ENCODE results near the gene OR1I1. TPM values are rescaled to one million over a fixed set of nuclear protein-coding genes. Genes with fewer than 3 reads are reported as not detected.
"Not testable (repeated sequence)": the region's sequence is repeated elsewhere in the genome, so short reads cannot be mapped to it uniquely, and the experiment has no call there.

Gene OR1I1
- total and polyA plus RNA-seq, 9 donors = 0.04 to 0.19 (median 0.05) TPM; not detected in 5

DNA sequence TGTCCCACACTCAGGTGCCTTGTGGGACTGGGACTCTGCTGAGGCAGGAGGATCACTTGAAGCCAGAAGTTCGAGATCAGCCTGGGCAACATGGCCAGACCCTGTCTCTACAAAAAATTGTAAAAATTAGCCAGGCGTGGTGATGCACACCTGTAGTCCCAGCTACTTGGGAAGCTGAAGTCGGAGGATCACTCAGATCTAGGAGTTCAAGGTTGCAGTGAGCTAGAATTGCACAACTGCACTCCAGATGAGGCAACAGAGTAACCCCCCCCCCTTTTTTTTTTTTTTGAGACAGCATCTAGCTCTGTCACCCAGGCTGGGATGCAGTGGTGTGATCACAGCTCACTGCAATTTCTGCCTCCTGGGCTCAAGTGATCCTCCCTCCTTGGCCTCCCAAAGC is 14.2 kb downstream of the OR1I1 start:
- 79% methylated on average over 3 of the region's 3 CpGs for WGBS (ENCODE audit: insufficient coverage)
- Histone ChIP-seq H3K27ac (ENCODE audit: low read length) (no peak overlapping the region), H3K36me3 (ENCODE audit: control insufficient read depth, insufficient read depth, low read length) (no peaks in the 10 kb centered on the region), H3K4me3 (ENCODE audit: low read length) (no peak overlapping the region), H3K27me3 (ENCODE audit: control insufficient read depth, insufficient read depth, low read length) (no peaks in the 10 kb centered on the region), H3K9me3 (replicated peaks; ENCODE audit: control insufficient read depth, low read depth, low read length) (no peaks in the 10 kb centered on the region), H3K4me1 (ENCODE audit: control insufficient read depth, insufficient read depth, low read length) (peaks cover 5% of the 10 kb centered on the region)
- no peak for DNase-seq

- DNase-seq; H3K27ac ChIP-seq (ENCODE audit: low read length); H3K9me3 ChIP-seq (replicated peaks; ENCODE audit: control insufficient read depth, low read depth, low read length); H3K27me3 ChIP-seq (ENCODE audit: control insufficient read depth, insufficient read depth, low read length); H3K4me1 ChIP-seq (ENCODE audit: control insufficient read depth, insufficient read depth, low read length); H3K4me3 ChIP-seq (ENCODE audit: low read length); H3K36me3 ChIP-seq (ENCODE audit: control insufficient read depth, insufficient read depth, low read length): not testable (repeated sequence)
- WGBS (ENCODE audit: insufficient coverage) = 78% methylated on average over 4 of the region's 6 CpGs
Measured at GRCh38 chr19:15097980-15098379, 16.0 kb downstream of the OR1I1 start.

GRCh38 chr19:15098460-15098859 is 16.4 kb downstream of the OR1I1 start:
- H3K4me1 ChIP-seq (ENCODE audit: control insufficient read depth, insufficient read depth, low read length) = no peaks in the 10 kb centered on the region
- peaks cover 3% of the 10 kb centered on the region for H3K9me3 ChIP-seq (replicated peaks; ENCODE audit: control insufficient read depth, low read depth, low read length)
- no peak for DNase-seq
- no peaks in the 10 kb centered on the region for H3K36me3 ChIP-seq (ENCODE audit: control insufficient read depth, insufficient read depth, low read length)
- no peak overlapping the region for H3K4me3 ChIP-seq (ENCODE audit: low read length)
- H3K27me3 ChIP-seq (ENCODE audit: control insufficient read depth, insufficient read depth, low read length) = no peaks in the 10 kb centered on the region
- H3K27ac ChIP-seq (ENCODE audit: low read length) = no peak overlapping the region
- WGBS (ENCODE audit: insufficient coverage) = 75% methylated on average over 7 of the region's 10 CpGs

- Histone ChIP-seq H3K27ac (ENCODE audit: low read length) (no peak overlapping the region), H3K36me3 (ENCODE audit: control insufficient read depth, insufficient read depth, low read length) (no peaks in the 10 kb centered on the region), H3K4me3 (ENCODE audit: low read length) (no peak overlapping the region), H3K4me1 (ENCODE audit: control insufficient read depth, insufficient read depth, low read length) (no peaks in the 10 kb centered on the region), H3K9me3 (replicated peaks; ENCODE audit: control insufficient read depth, low read depth, low read length) (peaks cover 6% of the 10 kb centered on the region), H3K27me3 (ENCODE audit: control insufficient read depth, insufficient read depth, low read length) (no peaks in the 10 kb centered on the region)
- no peak for DNase-seq
- WGBS (ENCODE audit: insufficient coverage) = 78% methylated on average over 3 of the region's 3 CpGs
Measured at GRCh38 chr19:15099017-15099582, 17.1 kb downstream of the OR1I1 start.

DNA sequence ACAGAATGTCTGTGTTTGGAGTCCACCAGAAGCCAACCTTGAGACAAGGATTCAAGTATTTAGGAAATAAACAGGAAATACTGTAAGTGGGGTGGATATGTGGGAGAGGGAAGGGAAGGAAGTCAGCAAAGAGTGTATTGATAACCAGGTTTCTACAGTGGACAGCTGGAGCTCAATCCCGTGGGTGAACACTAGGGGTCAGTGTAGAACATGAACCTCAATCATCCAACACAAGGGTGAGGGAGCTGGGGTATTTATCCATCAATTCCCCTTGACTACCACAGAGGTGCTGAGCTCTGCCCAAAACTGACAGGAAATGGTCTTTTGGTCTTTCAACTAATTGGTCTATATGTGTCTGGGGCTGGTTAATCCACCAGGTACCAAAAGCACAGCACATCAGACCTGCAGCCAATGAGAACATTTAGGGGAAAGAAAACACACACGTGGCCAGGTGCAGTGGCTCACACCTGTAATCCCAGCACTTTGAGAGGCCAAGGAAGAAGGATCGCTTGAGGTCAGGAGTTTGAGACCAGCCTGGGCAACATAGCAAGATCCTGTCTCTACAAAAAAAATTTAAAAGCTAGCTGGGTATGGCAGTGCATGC is 19.6 kb downstream of the OR1I1 start:
- no peaks in the 10 kb centered on the region for H3K36me3 ChIP-seq (ENCODE audit: control insufficient read depth, insufficient read depth, low read length)
- 69% methylated on average over 2 of the region's 3 CpGs for WGBS (ENCODE audit: insufficient coverage)
- no peak overlapping the region for H3K27ac ChIP-seq (ENCODE audit: low read length)
- no peak for DNase-seq
- no peak overlapping the region for H3K4me3 ChIP-seq (ENCODE audit: low read length)
- no peaks in the 10 kb centered on the region for H3K27me3 ChIP-seq (ENCODE audit: control insufficient read depth, insufficient read depth, low read length)
- H3K9me3 ChIP-seq (replicated peaks; ENCODE audit: control insufficient read depth, low read depth, low read length) = peaks cover 10% of the 10 kb centered on the region
- H3K4me1 ChIP-seq (ENCODE audit: control insufficient read depth, insufficient read depth, low read length) = no peaks in the 10 kb centered on the region

DNA sequence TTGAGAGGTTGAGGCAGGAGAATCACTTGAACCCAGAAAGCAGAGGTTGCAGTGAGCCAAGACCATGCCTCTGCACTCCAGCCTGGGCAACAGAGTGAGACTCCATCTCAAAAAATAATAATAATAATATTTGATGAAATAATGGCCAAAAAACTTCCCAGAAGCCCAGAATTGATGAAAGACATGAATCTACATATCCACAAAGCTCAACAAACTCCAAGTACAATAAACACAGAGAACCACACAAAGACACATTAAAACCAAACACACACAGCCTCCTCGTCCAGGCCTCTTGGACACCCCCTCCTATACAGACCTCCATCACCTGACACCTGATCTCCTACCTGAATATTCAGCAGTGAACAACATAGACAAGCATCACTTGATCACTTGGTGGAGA is 22.0 kb downstream of the OR1I1 start:
- Histone ChIP-seq H3K9me3 (replicated peaks; ENCODE audit: control insufficient read depth, low read depth, low read length) (peaks cover 10% of the 10 kb centered on the region), H3K4me1 (ENCODE audit: control insufficient read depth, insufficient read depth, low read length) (peaks cover 15% of the 10 kb centered on the region), H3K36me3 (ENCODE audit: control insufficient read depth, insufficient read depth, low read length) (peaks cover 2% of the 10 kb centered on the region), H3K27ac (ENCODE audit: low read length) (no peak overlapping the region), H3K4me3 (ENCODE audit: low read length) (no peak overlapping the region), H3K27me3 (ENCODE audit: control insufficient read depth, insufficient read depth, low read length) (no peaks in the 10 kb centered on the region)
- DNase-seq = no peak
- no CpG with 5 or more reads among the region's 1 CpG for WGBS (ENCODE audit: insufficient coverage)

DNA sequence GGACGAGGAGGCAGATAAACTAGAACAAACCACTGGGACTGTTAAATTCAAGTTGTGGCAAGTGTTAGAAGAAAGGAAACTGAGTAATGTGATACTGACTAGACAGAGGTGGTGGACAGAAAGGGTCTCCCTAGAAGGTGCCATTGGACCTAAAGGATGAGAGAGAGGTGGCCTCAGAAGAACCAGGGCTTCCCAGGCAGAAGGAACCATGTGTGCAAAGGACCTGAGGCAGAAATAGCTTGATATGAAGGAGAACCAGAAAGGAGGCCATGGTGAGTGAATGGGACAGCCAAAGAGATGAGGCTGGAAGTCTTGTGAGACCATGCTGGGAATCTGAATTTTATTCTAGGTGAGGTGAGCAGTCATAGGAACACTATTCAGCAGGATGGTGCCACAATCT is 22.4 kb downstream of the OR1I1 start:
- H3K9me3 ChIP-seq (replicated peaks; ENCODE audit: control insufficient read depth, low read depth, low read length) = peaks cover 10% of the 10 kb centered on the region
- WGBS (ENCODE audit: insufficient coverage) = 71% methylated on average over 1 of the region's 1 CpG
- peaks cover 15% of the 10 kb centered on the region for H3K4me1 ChIP-seq (ENCODE audit: control insufficient read depth, insufficient read depth, low read length)
- no peaks in the 10 kb centered on the region for H3K27me3 ChIP-seq (ENCODE audit: control insufficient read depth, insufficient read depth, low read length)
- no peak overlapping the region for H3K4me3 ChIP-seq (ENCODE audit: low read length)
- H3K27ac ChIP-seq (ENCODE audit: low read length) = no peak overlapping the region
- DNase-seq = no peak
- peaks cover 6% of the 10 kb centered on the region for H3K36me3 ChIP-seq (ENCODE audit: control insufficient read depth, insufficient read depth, low read length)

DNA sequence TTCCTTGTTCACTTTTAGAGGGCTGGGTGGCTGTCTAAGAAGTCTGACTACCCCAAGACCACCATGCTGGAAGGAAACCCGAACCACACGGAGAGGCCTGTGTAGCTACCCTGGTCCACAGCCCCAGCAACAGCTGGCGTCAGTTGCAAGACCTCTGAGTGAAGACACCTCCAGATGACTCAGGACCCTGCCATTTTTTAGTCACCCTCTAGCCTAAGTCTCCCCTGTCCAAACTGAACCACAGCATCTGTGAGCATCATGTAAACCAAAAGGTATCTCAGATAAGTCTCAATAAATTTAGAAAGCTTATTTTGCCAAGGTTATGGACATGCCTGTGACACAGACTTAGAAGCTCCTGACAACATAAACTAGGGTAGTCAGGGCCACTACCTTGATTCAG is 23.0 kb downstream of the OR1I1 start:
- Histone ChIP-seq H3K4me1 (ENCODE audit: control insufficient read depth, insufficient read depth, low read length) (peaks cover 15% of the 10 kb centered on the region), H3K9me3 (replicated peaks; ENCODE audit: control insufficient read depth, low read depth, low read length) (peaks cover 10% of the 10 kb centered on the region), H3K36me3 (ENCODE audit: control insufficient read depth, insufficient read depth, low read length) (peaks cover 8% of the 10 kb centered on the region), H3K27me3 (ENCODE audit: control insufficient read depth, insufficient read depth, low read length) (no peaks in the 10 kb centered on the region), H3K4me3 (ENCODE audit: low read length) (no peak overlapping the region), H3K27ac (ENCODE audit: low read length) (no peak overlapping the region)
- WGBS (ENCODE audit: insufficient coverage) = 100% methylated on average over 2 of the region's 3 CpGs
- DNase-seq = no peak

GRCh38 chr19:15107061-15108010 is 25.3 kb downstream of the OR1I1 start, which contains the start of gene SYDE1:
Gene SYDE1, plus strand, starts transcription at chr19:15107401. Its CDS starts 33 bp downstream, at chr19:15107434.
- peak within 1 kb of the TSS; percentile 83 for H3K4me3 ChIP-seq (ENCODE audit: low read length)
- peaks cover 10% of the 10 kb centered on the region for H3K9me3 ChIP-seq (replicated peaks; ENCODE audit: control insufficient read depth, low read depth, low read length)
- peak within 1 kb of the TSS; percentile 76 for H3K27ac ChIP-seq (ENCODE audit: low read length)
- DNase-seq = peak; percentile 86
- under 1% methylated on average over 56 of the region's 78 CpGs for WGBS (ENCODE audit: insufficient coverage)
- no peaks in the 10 kb centered on the region for H3K27me3 ChIP-seq (ENCODE audit: control insufficient read depth, insufficient read depth, low read length)
- H3K36me3 ChIP-seq (ENCODE audit: control insufficient read depth, insufficient read depth, low read length) = peaks cover 31% of the 10 kb centered on the region
- H3K4me1 ChIP-seq (ENCODE audit: control insufficient read depth, insufficient read depth, low read length) = peaks cover 15% of the 10 kb centered on the region

All from muscle of leg (tissue), 11 donors.